ENCODE results near the gene PPP2R5C. TPM values are rescaled to one million over a fixed set of nuclear protein-coding genes. Genes with fewer than 3 reads are reported as not detected.
A peak's percentile ranks its signal among the peaks of the same experiment; 100 is the strongest.

Gene PPP2R5C
- polyA plus RNA-seq, 3 donors: 61.9 to 72.5 (median 64.0) TPM

DNA sequence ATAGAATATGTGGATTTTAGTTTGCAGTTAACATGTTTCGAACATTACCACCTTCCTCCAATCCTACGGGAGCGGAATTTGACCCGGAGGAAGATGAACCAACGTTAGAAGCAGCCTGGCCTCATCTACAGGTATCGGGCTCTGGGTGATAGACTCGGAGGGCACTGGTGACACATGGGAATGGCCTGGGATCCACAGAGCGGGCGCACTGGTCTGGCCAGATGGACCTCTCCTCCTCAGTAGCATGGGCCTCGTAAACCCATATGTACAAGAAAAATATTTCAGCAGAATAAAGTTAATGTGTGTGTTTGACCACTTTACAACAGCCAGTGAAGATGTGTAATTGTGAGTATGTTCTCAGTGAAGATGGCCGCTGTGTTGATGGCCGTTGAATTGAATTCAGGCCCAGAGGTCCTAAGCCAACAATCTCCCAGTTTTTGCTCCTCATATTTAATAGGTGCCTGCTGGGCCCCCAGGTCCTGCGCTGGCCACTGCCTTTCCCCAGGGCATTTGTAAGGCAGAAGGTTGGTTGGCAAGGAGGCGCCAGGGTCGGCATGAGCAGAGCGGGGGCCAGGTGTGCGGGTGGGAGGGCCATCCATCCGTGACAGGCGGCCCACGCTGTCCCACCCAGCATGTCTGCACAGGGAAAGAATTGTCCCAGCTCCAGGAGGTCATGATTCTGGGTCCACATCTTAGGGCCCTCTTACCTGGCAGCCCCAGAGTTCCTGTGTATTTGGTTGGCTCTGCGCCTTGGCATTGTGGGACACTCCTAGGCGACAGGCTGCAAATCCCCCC is 120.8 kb downstream of the PPP2R5C start:
- peaks cover 18% of the 10 kb centered on the region for H3K4me1 Mint-ChIP-seq
- no peaks in the 10 kb centered on the region for H3K27me3 ChIP-seq (ENCODE audit: control insufficient read depth in 2 of 2, insufficient read depth in 2 of 2, low read length in 2 of 2)
- H3K27ac ChIP-seq (ENCODE audit: low read depth in 1 of 2, low read length in 2 of 2): peak overlapping the region in 1 of 2 donors; percentile 14
- peaks cover 47% of the 10 kb centered on the region for H3K79me2 ChIP-seq (ENCODE audit: insufficient read depth, low read length)
- H3K36me3 ChIP-seq (replicated peaks in 1 of 2; ENCODE audit: control insufficient read depth in 1 of 2, insufficient read depth in 2 of 2, low read length in 2 of 2): peaks cover 56 to 71% of the 10 kb centered on the region in 2 donors
- peaks cover 0 to 3% (median 0%) of the 10 kb centered on the region in 7 donors for H3K9me3 Mint-ChIP-seq
- no peak overlapping the region for H3K4me3 ChIP-seq (replicated peaks in 1 of 3; ENCODE audit: low read depth in 2 of 3, low read length in 3 of 3)
- peaks cover 80 to 82% of the 10 kb centered on the region in 2 donors for H3K36me3 Mint-ChIP-seq
- H3K4me2 ChIP-seq (replicated peaks; ENCODE audit: extremely low read depth, low read length, poor library complexity, severe bottlenecking): no peak overlapping the region
- H3K27ac Mint-ChIP-seq: peak overlapping the region in 3 of 7 donors; percentile 69 to 81 (median 72)
- 98% methylated on average over 15 of the region's 22 CpGs for WGBS (ENCODE audit: insufficient coverage)
- no peaks in the 10 kb centered on the region for H3K27me3 Mint-ChIP-seq (ENCODE audit: low read depth in 3 of 3)
- DNase-seq: no peak
- no peak for TF ChIP-seq CTCF (IDR thresholded peaks at IDR 0.05)
- intact Hi-C loops (cut with micrococcal nuclease): no loop called here
- peaks cover 6% of the 10 kb centered on the region in 2 donors for H3K4me1 ChIP-seq (ENCODE audit: control insufficient read depth in 1 of 2, insufficient read depth in 2 of 2, low read length in 2 of 2)
- H2AFZ ChIP-seq (ENCODE audit: insufficient read depth, low read depth, low read length, poor library complexity, severe bottlenecking): no peak overlapping the region
- peaks cover 42% of the 10 kb centered on the region for H4K20me1 ChIP-seq (ENCODE audit: insufficient read depth, low read length)
- no peak overlapping the region for H3K4me3 Mint-ChIP-seq
- peaks cover 0 to 2% of the 10 kb centered on the region in 2 donors for H3K9me3 ChIP-seq (replicated peaks in 1 of 2; ENCODE audit: control insufficient read depth in 1 of 2, insufficient read depth in 1 of 2, low read length in 2 of 2)
- H3K9ac ChIP-seq (ENCODE audit: insufficient read depth, low read length, poor library complexity, severe bottlenecking): no peak overlapping the region

DNA sequence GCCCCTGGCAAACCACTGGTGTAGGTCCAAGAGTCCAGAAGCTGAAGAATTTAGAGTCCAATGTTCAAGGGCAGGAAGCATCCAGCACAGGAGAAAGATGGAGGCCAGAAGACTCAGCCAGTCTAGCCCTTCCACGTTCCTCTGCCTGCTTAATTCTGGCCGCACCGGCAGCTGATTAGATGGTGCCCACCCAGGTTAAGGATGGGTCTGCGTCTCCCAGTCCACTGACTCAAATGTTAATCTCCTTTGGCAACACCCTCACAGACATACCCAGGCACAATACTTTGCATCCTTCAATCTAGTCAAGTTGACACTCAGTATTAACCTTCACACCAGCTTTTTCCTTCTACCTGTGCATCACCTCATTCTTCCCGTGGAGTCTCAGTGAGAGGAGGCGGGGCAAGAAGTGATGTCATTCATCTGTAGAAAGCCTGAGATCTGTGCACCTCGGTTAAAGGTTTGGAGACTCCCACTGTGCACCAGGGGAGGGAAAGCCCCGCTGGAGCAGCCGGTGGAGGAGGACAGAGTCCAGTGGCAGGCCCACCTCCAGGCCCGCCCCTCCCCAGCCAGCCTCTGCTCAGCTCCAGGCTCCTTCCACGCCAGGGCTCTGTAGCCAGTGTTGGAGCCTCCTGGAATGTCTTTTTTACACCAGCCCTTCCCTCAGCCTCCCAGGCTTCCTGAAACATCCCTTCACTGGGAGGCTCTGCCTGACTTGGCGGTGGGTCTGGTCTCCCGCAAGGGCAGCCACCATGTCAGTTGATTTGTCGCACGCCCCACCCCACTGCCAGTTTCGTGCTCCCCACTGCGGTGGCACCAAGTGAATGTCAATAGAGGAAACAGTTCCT is 122.8 kb downstream of the PPP2R5C start:
- TF ChIP-seq CTCF (IDR thresholded peaks at IDR 0.05): no peak
- H3K4me1 Mint-ChIP-seq: peaks cover 2% of the 10 kb centered on the region
- peaks cover 0 to 2% of the 10 kb centered on the region in 2 donors for H3K9me3 ChIP-seq (replicated peaks in 1 of 2; ENCODE audit: control insufficient read depth in 1 of 2, insufficient read depth in 1 of 2, low read length in 2 of 2)
- H3K27me3 Mint-ChIP-seq (ENCODE audit: low read depth in 3 of 3): no peaks in the 10 kb centered on the region
- no peak overlapping the region for H2AFZ ChIP-seq (ENCODE audit: insufficient read depth, low read depth, low read length, poor library complexity, severe bottlenecking)
- no peak for DNase-seq
- no peaks in the 10 kb centered on the region for H3K4me1 ChIP-seq (ENCODE audit: control insufficient read depth in 1 of 2, insufficient read depth in 2 of 2, low read length in 2 of 2)
- peaks cover 0 to 3% (median 0%) of the 10 kb centered on the region in 7 donors for H3K9me3 Mint-ChIP-seq
- peaks cover 64 to 86% of the 10 kb centered on the region in 2 donors for H3K36me3 ChIP-seq (replicated peaks in 1 of 2; ENCODE audit: control insufficient read depth in 1 of 2, insufficient read depth in 2 of 2, low read length in 2 of 2)
- no peak overlapping the region for H3K4me3 ChIP-seq (replicated peaks in 1 of 3; ENCODE audit: low read depth in 2 of 3, low read length in 3 of 3)
- no peak overlapping the region for H3K9ac ChIP-seq (ENCODE audit: insufficient read depth, low read length, poor library complexity, severe bottlenecking)
- intact Hi-C loops (cut with micrococcal nuclease): no loop called here
- H4K20me1 ChIP-seq (ENCODE audit: insufficient read depth, low read length): peaks cover 35% of the 10 kb centered on the region
- H3K36me3 Mint-ChIP-seq: peaks cover 76 to 82% of the 10 kb centered on the region in 2 donors
- WGBS (ENCODE audit: insufficient coverage): 98% methylated on average over 16 of the region's 17 CpGs
- H3K79me2 ChIP-seq (ENCODE audit: insufficient read depth, low read length): peaks cover 27% of the 10 kb centered on the region
- H3K4me2 ChIP-seq (replicated peaks; ENCODE audit: extremely low read depth, low read length, poor library complexity, severe bottlenecking): no peak overlapping the region
- H3K27ac Mint-ChIP-seq: peak overlapping the region in 4 of 7 donors; percentile 33 to 69 (median 48)
- H3K27ac ChIP-seq (ENCODE audit: low read depth in 1 of 2, low read length in 2 of 2): peak overlapping the region in 1 of 2 donors; percentile 45
- no peaks in the 10 kb centered on the region for H3K27me3 ChIP-seq (ENCODE audit: control insufficient read depth in 2 of 2, insufficient read depth in 2 of 2, low read length in 2 of 2)
- no peak overlapping the region for H3K4me3 Mint-ChIP-seq

Measured in CD14-positive monocyte (primary cell).